SK-MEL-5 (cell line): ENCODE results near the gene CISTR. TPM values are rescaled to one million over a fixed set of nuclear protein-coding genes. Genes with fewer than 3 reads are reported as not detected.
"Not testable (repeated sequence)": the region's sequence is repeated elsewhere in the genome, so short reads cannot be mapped to it uniquely, and the experiment has no call there.

ENCODE experiments used
- DNase-seq: peaks from one replicate; pipeline ENCODE4 v3.0.0-alpha.2; 2016; ENCODE audit warnings: low read depth, low spot score
- in situ Hi-C: cut with HindIII; loops from 2 replicates; pipeline ENCODE4 v1.10.0; 2016; ENCODE audit warnings: low sequenced_read_pairs, high pct_unique_total_duplicates, low pct_unique_long_range_greater_than_20kb
- total RNA-seq: library from RNA; depleted of rRNA; stranded (reverse); fragments of >200 nt; shearing (Covaris generic); gene quantifications from 2 replicates; pipeline ENCODE4 v1.2.3, GENCODE V29; 2014

CISTR gene
- total RNA-seq, 1 experiment from 2014 or later, result not detected

- in situ Hi-C loops, result no loop called here
- peak; percentile 49 for DNase-seq
Measured at GRCh38 chr12:53770281-53770680, 18.5 kb upstream of the CISTR start.

- DNase-seq, result no peak
- in situ Hi-C loops, result no loop called here
Measured at GRCh38 chr12:53768976-53769375, 17.2 kb upstream of the CISTR start.

- in situ Hi-C loops, result no loop called here
Measured at GRCh38 chr12:53766881-53767280, 15.1 kb upstream of the CISTR start.

GRCh38 chr12:53765891-53766290 is 14.1 kb upstream of the CISTR start:
- in situ Hi-C loops, result no loop called here
- DNase-seq, result no peak

More at GRCh38 chr12:53766881-53767280, 15.1 kb upstream of the CISTR start:
- DNase-seq, result no peak

GRCh38 chr12:53764615-53765014 is 12.8 kb upstream of the CISTR start:
- in situ Hi-C loops, result no loop called here
- no peak for DNase-seq

- DNase-seq, in situ Hi-C loops: not testable (repeated sequence)
Measured at GRCh38 chr12:53762793-53763192, 11.0 kb upstream of the CISTR start.

GRCh38 chr12:53761306-53761705 is 9.5 kb upstream of the CISTR start:
- no peak for DNase-seq
- in situ Hi-C loops, result no loop called here

GRCh38 chr12:53759261-53759660 is 7.5 kb upstream of the CISTR start:
- in situ Hi-C loops, result no loop called here
- DNase-seq, result no peak

GRCh38 chr12:53758730-53759103 is 6.9 kb upstream of the CISTR start:
- in situ Hi-C loops, result no loop called here
- no peak for DNase-seq

- DNase-seq, result no peak
- in situ Hi-C loops, result no loop called here
Measured at GRCh38 chr12:53758081-53758729, 6.4 kb upstream of the CISTR start.

- in situ Hi-C loops, result no loop called here
- peak; percentile 84 for DNase-seq
Measured at GRCh38 chr12:53757101-53757770, 5.5 kb upstream of the CISTR start.

GRCh38 chr12:53756300-53757100 is 4.7 kb upstream of the CISTR start:
- in situ Hi-C loops, result no loop called here
- DNase-seq, result no peak

- DNase-seq, result no peak
- in situ Hi-C loops, result no loop called here
Measured at GRCh38 chr12:53755893-53756292, 4.1 kb upstream of the CISTR start.

- in situ Hi-C loops, result no loop called here
- DNase-seq, result no peak
Measured at GRCh38 chr12:53755451-53755891, 3.7 kb upstream of the CISTR start.

- no peak for DNase-seq
Measured at GRCh38 chr12:53754633-53755264, 3.0 kb upstream of the CISTR start.

GRCh38 chr12:53754188-53754585 is 2.4 kb upstream of the CISTR start:
- DNase-seq, result no peak
- in situ Hi-C loops, result no loop called here

More at GRCh38 chr12:53754633-53755264, 3.0 kb upstream of the CISTR start:
- in situ Hi-C loops, result no loop called here

GRCh38 chr12:53752621-53753020 is 842 bp upstream of the CISTR start:
- in situ Hi-C loops, result no loop called here
- DNase-seq, result no peak

- no peak for DNase-seq
- in situ Hi-C loops, result no loop called here
Measured at GRCh38 chr12:53752192-53752601, 418 bp upstream of the CISTR start.
